Measurements from ENCODE around the gene IFNA14.
"Not testable (repeated sequence)": the region's sequence is repeated elsewhere in the genome, so short reads cannot be mapped to it uniquely, and the experiment has no call there.

The IFNA14 gene

GRCh38 chr9:21239911-21240310 is at the start of gene IFNA14:
Gene IFNA14 (minus strand): TSS chr9:21240005. CDS start chr9:21239935, 70 bp downstream.
- DNase-seq: no peak
- in situ Hi-C loops (cut with HindIII; ENCODE audit: low pct_ligation_motif_present, low pct_unique_long_range_greater_than_20kb, low sequenced_read_pairs): no loop called here

- in situ Hi-C loops (cut with HindIII; ENCODE audit: low pct_ligation_motif_present, low pct_unique_long_range_greater_than_20kb, low sequenced_read_pairs): no loop called here
- no peak for DNase-seq
Measured at GRCh38 chr9:21287280-21287679, 47.5 kb upstream of the IFNA14 start.

- in situ Hi-C loops (cut with HindIII; ENCODE audit: low pct_ligation_motif_present, low pct_unique_long_range_greater_than_20kb, low sequenced_read_pairs): no loop called here
- DNase-seq: no peak
Measured at GRCh38 chr9:21286659-21287058, 46.9 kb upstream of the IFNA14 start.

GRCh38 chr9:21286099-21286498 is 46.3 kb upstream of the IFNA14 start:
- in situ Hi-C loops (cut with HindIII; ENCODE audit: low pct_ligation_motif_present, low pct_unique_long_range_greater_than_20kb, low sequenced_read_pairs): no loop called here
- no peak for DNase-seq

- in situ Hi-C loops (cut with HindIII; ENCODE audit: low pct_ligation_motif_present, low pct_unique_long_range_greater_than_20kb, low sequenced_read_pairs): no loop called here
- DNase-seq: no peak
Measured at GRCh38 chr9:21281275-21281674, 41.5 kb upstream of the IFNA14 start.

- in situ Hi-C loops (cut with HindIII; ENCODE audit: low pct_ligation_motif_present, low pct_unique_long_range_greater_than_20kb, low sequenced_read_pairs): no loop called here
- no peak for DNase-seq
Measured at GRCh38 chr9:21268347-21268657, 28.5 kb upstream of the IFNA14 start.

- in situ Hi-C loops (cut with HindIII; ENCODE audit: low pct_ligation_motif_present, low pct_unique_long_range_greater_than_20kb, low sequenced_read_pairs): no loop called here
- DNase-seq: no peak
Measured at GRCh38 chr9:21267485-21268346, 27.9 kb upstream of the IFNA14 start.

- in situ Hi-C loops (cut with HindIII; ENCODE audit: low pct_ligation_motif_present, low pct_unique_long_range_greater_than_20kb, low sequenced_read_pairs): no loop called here
- no peak for DNase-seq
Measured at GRCh38 chr9:21266733-21267484, 27.1 kb upstream of the IFNA14 start.

- in situ Hi-C loops (cut with HindIII; ENCODE audit: low pct_ligation_motif_present, low pct_unique_long_range_greater_than_20kb, low sequenced_read_pairs): no loop called here
Measured at GRCh38 chr9:21265421-21266189, 25.8 kb upstream of the IFNA14 start.

GRCh38 chr9:21255538-21256212 is 15.9 kb upstream of the IFNA14 start:
- in situ Hi-C loops (cut with HindIII; ENCODE audit: low pct_ligation_motif_present, low pct_unique_long_range_greater_than_20kb, low sequenced_read_pairs): no loop called here
- no peak for DNase-seq

More at GRCh38 chr9:21265421-21266189, 25.8 kb upstream of the IFNA14 start:
- no peak for DNase-seq

- DNase-seq: no peak
- in situ Hi-C loops (cut with HindIII; ENCODE audit: low pct_ligation_motif_present, low pct_unique_long_range_greater_than_20kb, low sequenced_read_pairs): no loop called here
Measured at GRCh38 chr9:21252721-21253547, 13.1 kb upstream of the IFNA14 start.

- no peak for DNase-seq
- in situ Hi-C loops (cut with HindIII; ENCODE audit: low pct_ligation_motif_present, low pct_unique_long_range_greater_than_20kb, low sequenced_read_pairs): no loop called here
Measured at GRCh38 chr9:21251638-21252037, 11.8 kb upstream of the IFNA14 start.

- DNase-seq: no peak
- in situ Hi-C loops (cut with HindIII; ENCODE audit: low pct_ligation_motif_present, low pct_unique_long_range_greater_than_20kb, low sequenced_read_pairs): no loop called here
Measured at GRCh38 chr9:21251190-21251589, 11.4 kb upstream of the IFNA14 start.

- DNase-seq: no peak
- in situ Hi-C loops (cut with HindIII; ENCODE audit: low pct_ligation_motif_present, low pct_unique_long_range_greater_than_20kb, low sequenced_read_pairs): no loop called here
Measured at GRCh38 chr9:21244836-21245235, 5.0 kb upstream of the IFNA14 start.

- DNase-seq; in situ Hi-C loops (cut with HindIII; ENCODE audit: low pct_ligation_motif_present, low pct_unique_long_range_greater_than_20kb, low sequenced_read_pairs): not testable (repeated sequence)
Measured at GRCh38 chr9:21236360-21236714, 3.5 kb downstream of the IFNA14 start.

- in situ Hi-C loops (cut with HindIII; ENCODE audit: low pct_ligation_motif_present, low pct_unique_long_range_greater_than_20kb, low sequenced_read_pairs); DNase-seq: not testable (repeated sequence)
Measured at GRCh38 chr9:21235468-21236359, 4.1 kb downstream of the IFNA14 start.

GRCh38 chr9:21234153-21234687 is 5.6 kb downstream of the IFNA14 start:
- in situ Hi-C loops (cut with HindIII; ENCODE audit: low pct_ligation_motif_present, low pct_unique_long_range_greater_than_20kb, low sequenced_read_pairs): no loop called here
- DNase-seq: no peak
